ENCODE data around the gene CHRNA4. TPM values are rescaled to one million over a fixed set of nuclear protein-coding genes. Genes with fewer than 3 reads are reported as not detected.

CHRNA4 gene
- polyA plus RNA-seq (2012; rRNA removed): not detected in 2 replicates
- polyA plus RNA-seq (2012; cell fraction: cytosol; rRNA removed): not detected in 2 replicates
- polyA plus RNA-seq (2012; cell fraction: nucleus; rRNA removed): not detected in 2 replicates

GRCh38 chr20:63360850-63361518 is at the start of gene CHRNA4:
CHRNA4 (minus strand) TSS chr20:63361349; CDS start chr20:63361165, 184 bp downstream.
- CTCF ChIA-PET: interaction anchor here (0.7 to 7.3 kb wide), 4 partner anchors 17 to 52 kb away, joined by 3 to 39 read pairs (median 17); no protein-coding TSS in a partner anchor
- no peaks in the 10 kb centered on the region for H3K79me2 ChIP-seq (ENCODE audit: insufficient read depth)
- H4K20me1 ChIP-seq (ENCODE audit: insufficient read depth): no peaks in the 10 kb centered on the region
- no peak within 1 kb of the TSS for H3K4me3 ChIP-seq (ENCODE audit: low read depth in 2 of 2, low read length in 1 of 2)
- H3K27me3 ChIP-seq (ENCODE audit: insufficient read depth): no peaks in the 10 kb centered on the region
- 12% methylated on average over 42 of the region's 79 CpGs for WGBS (ENCODE audit: low lambda C conversion rate)
- H3K27ac ChIP-seq (ENCODE audit: low read depth in 2 of 2, low read length in 1 of 2): no peak within 1 kb of the TSS
- H3K4me2 ChIP-seq: no peak within 1 kb of the TSS
- H3K4me1 ChIP-seq (ENCODE audit: control insufficient read depth in 1 of 2, insufficient read depth in 2 of 2, low read depth in 1 of 2, low read length in 1 of 2): no peaks in the 10 kb centered on the region; a peak in 1 of 4 replicates
- H3K9me2 ChIP-seq: no peaks in the 10 kb centered on the region
- no peaks in the 10 kb centered on the region for H3K36me3 ChIP-seq (replicated peaks in 1 of 2; ENCODE audit: control insufficient read depth in 1 of 2, insufficient read depth in 2 of 2, low read length in 1 of 2)
- TF ChIP-seq ZBTB33 (IDR thresholded peaks at IDR 0.05; ENCODE audit: borderline replicate concordance, low read depth) (no peak), GABPA (IDR thresholded peaks at IDR 0.05; ENCODE audit: low read depth) (no peak), YY1 (IDR thresholded peaks at IDR 0.05; ENCODE audit: low read depth) (no peak), TEAD4 (IDR thresholded peaks at IDR 0.05; ENCODE audit: borderline replicate concordance, insufficient read depth) (no peak), ELF1 (IDR thresholded peaks at IDR 0.05) (no peak), RFX5 (IDR thresholded peaks at IDR 0.05; ENCODE audit: low read length) (no peak), SMC3 (IDR thresholded peaks at IDR 0.05; ENCODE audit: low read depth, low read length) (no peak), NFIC (IDR thresholded peaks at IDR 0.05; ENCODE audit: borderline replicate concordance) (no peak), FOXJ3 (CRISPR knock-in tag; IDR thresholded peaks at IDR 0.05) (no peak), EP300 (IDR thresholded peaks at IDR 0.05; ENCODE audit: borderline replicate concordance in 1 of 2, low read depth in 1 of 2, low read length in 1 of 2) (no peak), IRF3 (IDR thresholded peaks at IDR 0.05; ENCODE audit: low read depth, low read length) (no peak), CHD2 (IDR thresholded peaks at IDR 0.05; ENCODE audit: low read length, partially characterized antibody) (no peak), USF1 (IDR thresholded peaks at IDR 0.05; ENCODE audit: borderline replicate concordance, low read depth) (no peak), RCOR1 (IDR thresholded peaks at IDR 0.05; ENCODE audit: low read length) (no peak), RXRA (IDR thresholded peaks at IDR 0.05; ENCODE audit: borderline replicate concordance, low read depth) (no peak), RAD21 (IDR thresholded peaks at IDR 0.05; ENCODE audit: low read length) (no peak), TCF12 (IDR thresholded peaks at IDR 0.05) (no peak)
- TF ChIP-seq, protein P1, sequence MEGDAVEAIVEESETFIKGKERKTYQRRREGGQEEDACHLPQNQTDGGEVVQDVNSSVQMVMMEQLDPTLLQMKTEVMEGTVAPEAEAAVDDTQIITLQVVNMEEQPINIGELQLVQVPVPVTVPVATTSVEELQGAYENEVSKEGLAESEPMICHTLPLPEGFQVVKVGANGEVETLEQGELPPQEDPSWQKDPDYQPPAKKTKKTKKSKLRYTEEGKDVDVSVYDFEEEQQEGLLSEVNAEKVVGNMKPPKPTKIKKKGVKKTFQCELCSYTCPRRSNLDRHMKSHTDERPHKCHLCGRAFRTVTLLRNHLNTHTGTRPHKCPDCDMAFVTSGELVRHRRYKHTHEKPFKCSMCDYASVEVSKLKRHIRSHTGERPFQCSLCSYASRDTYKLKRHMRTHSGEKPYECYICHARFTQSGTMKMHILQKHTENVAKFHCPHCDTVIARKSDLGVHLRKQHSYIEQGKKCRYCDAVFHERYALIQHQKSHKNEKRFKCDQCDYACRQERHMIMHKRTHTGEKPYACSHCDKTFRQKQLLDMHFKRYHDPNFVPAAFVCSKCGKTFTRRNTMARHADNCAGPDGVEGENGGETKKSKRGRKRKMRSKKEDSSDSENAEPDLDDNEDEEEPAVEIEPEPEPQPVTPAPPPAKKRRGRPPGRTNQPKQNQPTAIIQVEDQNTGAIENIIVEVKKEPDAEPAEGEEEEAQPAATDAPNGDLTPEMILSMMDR (IDR thresholded peaks at IDR 0.05): no peak
- TF ChIP-seq, protein P2, sequence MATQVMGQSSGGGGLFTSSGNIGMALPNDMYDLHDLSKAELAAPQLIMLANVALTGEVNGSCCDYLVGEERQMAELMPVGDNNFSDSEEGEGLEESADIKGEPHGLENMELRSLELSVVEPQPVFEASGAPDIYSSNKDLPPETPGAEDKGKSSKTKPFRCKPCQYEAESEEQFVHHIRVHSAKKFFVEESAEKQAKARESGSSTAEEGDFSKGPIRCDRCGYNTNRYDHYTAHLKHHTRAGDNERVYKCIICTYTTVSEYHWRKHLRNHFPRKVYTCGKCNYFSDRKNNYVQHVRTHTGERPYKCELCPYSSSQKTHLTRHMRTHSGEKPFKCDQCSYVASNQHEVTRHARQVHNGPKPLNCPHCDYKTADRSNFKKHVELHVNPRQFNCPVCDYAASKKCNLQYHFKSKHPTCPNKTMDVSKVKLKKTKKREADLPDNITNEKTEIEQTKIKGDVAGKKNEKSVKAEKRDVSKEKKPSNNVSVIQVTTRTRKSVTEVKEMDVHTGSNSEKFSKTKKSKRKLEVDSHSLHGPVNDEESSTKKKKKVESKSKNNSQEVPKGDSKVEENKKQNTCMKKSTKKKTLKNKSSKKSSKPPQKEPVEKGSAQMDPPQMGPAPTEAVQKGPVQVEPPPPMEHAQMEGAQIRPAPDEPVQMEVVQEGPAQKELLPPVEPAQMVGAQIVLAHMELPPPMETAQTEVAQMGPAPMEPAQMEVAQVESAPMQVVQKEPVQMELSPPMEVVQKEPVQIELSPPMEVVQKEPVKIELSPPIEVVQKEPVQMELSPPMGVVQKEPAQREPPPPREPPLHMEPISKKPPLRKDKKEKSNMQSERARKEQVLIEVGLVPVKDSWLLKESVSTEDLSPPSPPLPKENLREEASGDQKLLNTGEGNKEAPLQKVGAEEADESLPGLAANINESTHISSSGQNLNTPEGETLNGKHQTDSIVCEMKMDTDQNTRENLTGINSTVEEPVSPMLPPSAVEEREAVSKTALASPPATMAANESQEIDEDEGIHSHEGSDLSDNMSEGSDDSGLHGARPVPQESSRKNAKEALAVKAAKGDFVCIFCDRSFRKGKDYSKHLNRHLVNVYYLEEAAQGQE (IDR thresholded peaks at IDR 0.05; ENCODE audit: low read depth, low read length): no peak
- TF ChIP-seq, protein P3, sequence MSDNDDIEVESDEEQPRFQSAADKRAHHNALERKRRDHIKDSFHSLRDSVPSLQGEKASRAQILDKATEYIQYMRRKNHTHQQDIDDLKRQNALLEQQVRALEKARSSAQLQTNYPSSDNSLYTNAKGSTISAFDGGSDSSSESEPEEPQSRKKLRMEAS (IDR thresholded peaks at IDR 0.05; ENCODE audit: low read depth): no peak
- no peaks in the 10 kb centered on the region for H3K9me3 ChIP-seq
- H2AFZ ChIP-seq (ENCODE audit: low read depth): no peak within 1 kb of the TSS
- POLR2A ChIA-PET: no interaction called here
- H3K9ac ChIP-seq: no peak within 1 kb of the TSS
- H3F3A ChIP-seq (replicated peaks; ENCODE audit: insufficient read depth): no peaks in the 10 kb centered on the region
- peak; percentile 68 for DNase-seq

Data from SK-N-SH (cell line).